Measurements from ENCODE around the gene MPP2.

The MPP2 gene

DNA sequence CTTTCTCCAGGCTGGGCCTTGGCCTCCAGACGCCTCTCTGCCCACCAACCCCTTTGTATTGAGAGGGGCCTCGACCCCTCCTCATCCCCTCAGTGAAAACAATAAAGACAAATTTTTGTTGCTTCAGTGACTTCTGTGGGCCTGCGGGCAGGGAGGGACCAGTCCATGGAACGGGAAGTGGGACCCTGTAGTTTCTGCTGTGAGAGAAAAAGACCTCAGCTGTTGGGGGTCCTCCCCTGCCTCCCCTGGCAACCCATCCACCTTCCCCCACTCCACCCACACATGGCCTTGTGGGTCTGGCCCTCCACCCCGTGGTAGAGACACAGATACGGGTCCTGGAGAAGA lies 31.5 kb upstream of the MPP2 start:
- no peak overlapping the region for H3K4me3 ChIP-seq (ENCODE audit: low read depth, low read length)
- TF ChIP-seq, protein P1, sequence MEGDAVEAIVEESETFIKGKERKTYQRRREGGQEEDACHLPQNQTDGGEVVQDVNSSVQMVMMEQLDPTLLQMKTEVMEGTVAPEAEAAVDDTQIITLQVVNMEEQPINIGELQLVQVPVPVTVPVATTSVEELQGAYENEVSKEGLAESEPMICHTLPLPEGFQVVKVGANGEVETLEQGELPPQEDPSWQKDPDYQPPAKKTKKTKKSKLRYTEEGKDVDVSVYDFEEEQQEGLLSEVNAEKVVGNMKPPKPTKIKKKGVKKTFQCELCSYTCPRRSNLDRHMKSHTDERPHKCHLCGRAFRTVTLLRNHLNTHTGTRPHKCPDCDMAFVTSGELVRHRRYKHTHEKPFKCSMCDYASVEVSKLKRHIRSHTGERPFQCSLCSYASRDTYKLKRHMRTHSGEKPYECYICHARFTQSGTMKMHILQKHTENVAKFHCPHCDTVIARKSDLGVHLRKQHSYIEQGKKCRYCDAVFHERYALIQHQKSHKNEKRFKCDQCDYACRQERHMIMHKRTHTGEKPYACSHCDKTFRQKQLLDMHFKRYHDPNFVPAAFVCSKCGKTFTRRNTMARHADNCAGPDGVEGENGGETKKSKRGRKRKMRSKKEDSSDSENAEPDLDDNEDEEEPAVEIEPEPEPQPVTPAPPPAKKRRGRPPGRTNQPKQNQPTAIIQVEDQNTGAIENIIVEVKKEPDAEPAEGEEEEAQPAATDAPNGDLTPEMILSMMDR (IDR thresholded peaks at IDR 0.05; ENCODE audit: borderline replicate concordance, insufficient read depth, low read depth, low read length), result no peak

- no peak overlapping the region for H3K4me3 ChIP-seq (ENCODE audit: low read depth, low read length)
- TF ChIP-seq, protein P1 (IDR thresholded peaks at IDR 0.05; ENCODE audit: borderline replicate concordance, insufficient read depth, low read depth, low read length), result no peak
Observed at GRCh38 chr17:43936434-43936833, 29.1 kb upstream of the MPP2 start.

DNA sequence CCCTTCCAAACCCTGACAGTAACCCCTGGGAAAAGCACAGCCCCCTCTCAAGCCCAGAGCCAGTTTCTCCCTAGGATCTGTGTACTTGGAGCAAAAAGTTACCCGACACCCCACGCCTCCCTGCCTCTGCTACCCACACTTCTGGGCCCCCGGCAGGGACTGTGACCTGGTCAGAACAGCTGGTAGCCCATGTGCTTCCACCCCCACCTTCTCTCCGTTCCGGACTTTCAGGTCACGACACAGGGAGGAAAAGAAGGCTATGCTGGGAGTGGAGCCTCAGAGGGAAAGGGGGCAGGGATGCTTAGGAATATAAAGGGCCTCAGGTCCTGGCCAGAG lies 28.6 kb upstream of the MPP2 start:
- TF ChIP-seq, protein P1 (IDR thresholded peaks at IDR 0.05; ENCODE audit: borderline replicate concordance, insufficient read depth, low read depth, low read length), result no peak
- H3K4me3 ChIP-seq (ENCODE audit: low read depth, low read length), result no peak overlapping the region

DNA sequence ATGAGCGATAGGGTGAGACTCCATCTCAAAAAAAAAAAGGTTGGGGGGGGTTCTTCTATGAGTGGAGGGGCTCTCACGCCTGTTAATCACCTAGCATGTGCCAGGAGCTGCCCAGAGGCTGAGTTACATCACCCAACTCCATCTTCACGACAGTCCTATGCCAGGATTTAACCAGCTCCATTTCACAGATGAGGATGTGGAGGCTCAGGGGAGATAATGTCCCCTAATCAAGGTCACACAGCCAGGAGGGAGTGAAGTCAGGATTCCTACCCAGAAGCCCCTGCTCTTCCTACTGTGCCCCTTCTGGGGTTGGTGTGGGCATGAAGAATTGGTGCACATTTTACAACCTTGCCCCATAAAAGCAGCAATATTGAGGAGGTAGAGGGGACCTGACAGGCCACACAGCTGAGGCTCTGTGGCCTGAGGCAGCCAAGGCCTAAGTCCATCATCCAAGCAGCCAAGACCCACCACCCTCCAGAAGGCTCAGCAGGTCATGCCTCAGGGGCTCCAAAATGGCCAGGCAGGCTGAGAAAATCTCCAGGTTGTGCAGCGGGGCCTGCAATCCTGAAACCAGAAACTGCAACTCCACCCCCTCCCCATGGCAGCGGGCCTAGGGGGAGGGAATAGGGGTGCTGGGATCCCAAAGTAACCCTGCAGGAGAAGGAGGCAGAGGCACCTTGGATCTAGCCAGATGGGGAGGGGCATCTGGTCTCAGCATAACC lies 28.0 kb upstream of the MPP2 start:
- H3K4me3 ChIP-seq (ENCODE audit: low read depth, low read length), result no peak overlapping the region
- TF ChIP-seq, protein P1 (IDR thresholded peaks at IDR 0.05; ENCODE audit: borderline replicate concordance, insufficient read depth, low read depth, low read length), result no peak

DNA sequence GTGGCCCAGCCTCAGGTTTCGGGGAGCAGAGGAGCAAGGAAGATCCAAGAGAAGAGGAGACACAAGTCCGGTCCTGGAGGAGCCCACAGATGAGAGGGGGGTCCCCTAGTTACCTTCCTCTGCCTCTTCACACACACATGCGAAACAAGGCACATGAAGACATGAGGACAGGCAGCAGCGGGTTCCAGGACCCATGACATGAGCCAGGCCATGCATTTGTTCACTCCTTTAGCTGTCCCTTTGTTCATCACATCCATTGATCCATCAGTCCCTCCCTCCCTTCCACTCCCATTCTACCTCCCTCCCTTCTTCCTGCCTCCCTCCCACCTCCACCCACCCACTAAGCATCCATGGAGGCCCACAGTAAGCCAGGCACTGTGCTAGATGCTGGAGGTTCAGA lies 25.6 kb upstream of the MPP2 start:
- no peak overlapping the region for H3K4me3 ChIP-seq (ENCODE audit: low read depth, low read length)
- TF ChIP-seq, protein P1 (IDR thresholded peaks at IDR 0.05; ENCODE audit: borderline replicate concordance, insufficient read depth, low read depth, low read length), result no peak

GRCh38 chr17:43932357-43932756 lies 25.0 kb upstream of the MPP2 start:
- no peak overlapping the region for H3K4me3 ChIP-seq (ENCODE audit: low read depth, low read length)
- TF ChIP-seq, protein P1 (IDR thresholded peaks at IDR 0.05; ENCODE audit: borderline replicate concordance, insufficient read depth, low read depth, low read length), result no peak

DNA sequence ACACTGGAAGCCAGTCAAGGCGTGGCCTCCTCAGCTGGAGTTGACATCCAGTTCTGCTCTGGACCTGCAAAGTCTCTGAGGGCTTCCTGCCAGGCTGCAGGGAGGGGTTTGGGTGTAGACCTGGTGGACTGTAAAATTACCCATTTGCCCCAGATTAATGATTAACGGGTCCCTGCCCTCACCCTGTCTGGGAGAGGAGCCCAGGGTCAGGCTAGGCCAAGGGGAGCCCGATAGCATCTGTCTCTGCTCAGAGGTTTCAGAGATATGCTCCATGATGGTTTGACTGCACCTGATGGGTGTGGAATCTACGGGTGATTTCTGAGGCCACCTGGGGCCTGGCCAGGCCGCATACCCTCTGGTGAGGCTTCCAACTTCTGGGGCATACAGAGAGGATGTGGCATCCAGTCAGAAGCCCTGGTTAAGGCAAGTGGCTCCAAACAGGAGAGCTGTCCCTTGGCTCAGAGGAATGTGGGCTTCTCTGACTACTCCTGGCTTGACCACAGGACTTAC lies 23.8 kb upstream of the MPP2 start:
- H3K4me3 ChIP-seq (ENCODE audit: low read depth, low read length), result no peak overlapping the region
- TF ChIP-seq, protein P1 (IDR thresholded peaks at IDR 0.05; ENCODE audit: borderline replicate concordance, insufficient read depth, low read depth, low read length), result no peak

Data from GM12875 (cell line).